HG02678 (cell line): ENCODE data around the gene CDON.

ENCODE experiments used
- ATAC-seq: cut with Tn5 transposase; IDR thresholded peaks from one replicate; pipeline ENCODE4 v1.9.1; 2021; ENCODE audit warnings: mild to moderate bottlenecking, moderate library complexity; ENCODE audit not compliant: unreplicated experiment

The CDON gene

DNA sequence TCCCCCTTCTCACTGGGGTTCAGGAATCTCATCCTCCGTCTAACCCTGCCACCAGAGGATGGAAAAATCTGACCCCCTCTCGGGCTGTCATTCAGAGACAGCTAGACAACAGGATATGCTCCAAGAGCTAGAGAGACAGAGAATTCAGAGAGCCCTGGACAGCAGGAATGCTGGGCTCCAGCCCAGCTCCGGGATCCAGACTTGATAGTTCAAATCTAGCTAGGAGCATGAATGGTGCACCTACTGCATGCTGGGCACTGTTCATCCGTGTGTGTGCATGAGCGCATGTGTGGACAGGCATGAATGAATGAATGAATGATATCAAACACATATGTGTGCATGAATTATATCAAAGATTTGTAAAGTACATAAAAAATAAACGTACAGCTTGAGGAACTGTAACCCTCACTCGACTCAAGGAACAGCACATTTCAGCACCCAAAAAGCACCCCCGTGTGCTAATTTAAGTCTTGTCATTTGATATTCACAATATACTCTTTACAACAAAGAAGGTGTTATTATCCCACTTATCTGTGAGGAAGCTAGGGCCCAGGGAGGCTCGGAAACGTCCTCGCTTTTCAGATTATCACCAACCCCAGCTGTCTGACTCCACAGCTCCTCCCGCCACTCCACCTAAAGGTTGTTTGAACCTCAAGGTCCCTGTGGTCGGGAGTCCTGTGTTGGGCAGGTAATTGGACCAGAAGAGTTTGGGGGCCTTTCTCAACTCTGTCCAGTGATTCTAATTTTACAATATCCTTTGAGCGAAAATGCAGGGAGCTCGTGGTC is 117.5 kb downstream of the CDON start:
- no peak for ATAC-seq

DNA sequence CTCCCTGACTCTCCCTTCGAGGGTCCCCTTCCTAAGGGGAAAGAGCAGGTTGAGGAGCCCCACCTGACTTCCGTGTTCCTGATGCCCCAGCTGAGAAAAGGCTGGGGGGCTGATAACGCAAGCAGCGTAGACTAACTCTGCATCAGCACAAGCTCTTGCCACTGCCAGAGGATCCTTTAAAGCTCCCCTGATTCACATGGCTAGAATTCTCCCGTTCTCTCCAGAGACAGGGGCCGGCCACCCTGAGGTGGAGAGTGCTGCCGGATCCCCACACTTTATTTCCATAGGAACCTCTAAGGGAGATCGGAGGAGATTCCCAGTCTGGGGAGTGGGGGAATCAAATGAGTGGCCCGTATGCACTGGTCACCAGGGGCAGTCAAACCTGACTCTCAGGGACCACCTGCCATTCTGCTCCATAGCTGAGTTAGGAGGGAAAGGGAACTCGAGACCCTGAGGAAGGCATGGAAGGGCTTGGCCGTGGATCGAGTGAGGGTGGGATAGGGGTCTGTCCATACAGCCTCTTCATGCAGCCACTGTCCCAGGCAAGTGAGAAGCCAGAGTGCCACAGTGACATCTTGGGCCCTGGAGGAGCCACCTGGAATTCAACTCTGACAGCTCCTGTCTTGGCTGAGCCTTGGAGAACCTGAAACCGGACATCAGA is 118.2 kb downstream of the CDON start:
- no peak for ATAC-seq

GRCh38 chr11:125943661-125944349 is 118.9 kb downstream of the CDON start:
- no peak for ATAC-seq

DNA sequence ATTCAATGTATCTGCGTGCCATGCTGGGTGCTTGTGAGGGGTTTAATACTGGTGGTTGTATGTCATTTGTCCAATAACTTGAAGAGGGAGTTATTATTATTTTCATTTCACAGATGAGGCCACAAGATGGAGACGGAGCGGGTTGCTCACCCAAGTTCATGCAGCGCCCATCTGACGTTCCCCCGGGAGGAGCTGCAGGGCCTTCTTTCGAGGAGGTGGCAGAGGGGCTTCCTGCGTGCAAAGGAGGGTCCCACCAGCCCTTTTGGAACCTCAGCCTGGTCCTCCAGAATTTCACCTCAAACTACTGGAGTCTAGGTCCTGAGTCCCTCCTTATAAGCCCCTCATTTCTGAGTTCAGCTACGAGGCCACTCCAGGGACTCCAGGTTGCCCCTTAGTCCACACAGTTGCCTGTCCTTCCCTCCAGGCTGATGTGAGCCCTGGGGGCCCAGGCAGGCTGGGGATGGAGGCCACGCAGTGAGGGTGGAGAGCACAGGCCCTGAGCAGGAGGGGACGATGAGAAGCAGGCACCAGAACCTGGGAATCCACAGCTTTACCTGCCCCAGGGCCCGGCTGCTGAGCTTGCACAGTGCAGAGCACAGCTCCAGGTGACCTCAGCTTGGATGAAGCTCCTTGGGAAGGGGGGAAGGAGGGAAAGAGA is 119.8 kb downstream of the CDON start:
- no peak for ATAC-seq

GRCh38 chr11:125941619-125942611 is 120.8 kb downstream of the CDON start:
- ATAC-seq: no peak

- ATAC-seq: no peak
Observed at GRCh38 chr11:125941267-125941618, 121.4 kb downstream of the CDON start.

DNA sequence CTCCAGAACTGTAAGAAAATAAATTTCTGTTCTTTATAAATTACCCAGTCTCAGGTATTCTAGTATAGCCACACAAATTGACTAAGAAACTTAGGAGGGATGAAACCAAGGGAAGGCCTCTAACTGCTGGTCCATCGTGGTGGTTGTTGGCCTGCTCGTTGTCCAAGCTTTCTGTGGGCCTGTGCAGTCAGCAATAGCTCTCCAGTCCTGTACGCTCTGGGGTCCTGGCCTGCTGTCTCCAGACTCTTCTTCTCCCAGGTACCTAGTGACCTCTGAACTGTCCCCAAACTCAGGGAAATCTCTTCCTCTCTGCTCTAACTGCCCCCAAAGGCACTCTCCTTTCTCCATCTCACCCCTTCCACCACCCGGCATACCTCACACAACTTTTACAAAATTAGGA is 122.5 kb downstream of the CDON start:
- ATAC-seq: no peak

DNA sequence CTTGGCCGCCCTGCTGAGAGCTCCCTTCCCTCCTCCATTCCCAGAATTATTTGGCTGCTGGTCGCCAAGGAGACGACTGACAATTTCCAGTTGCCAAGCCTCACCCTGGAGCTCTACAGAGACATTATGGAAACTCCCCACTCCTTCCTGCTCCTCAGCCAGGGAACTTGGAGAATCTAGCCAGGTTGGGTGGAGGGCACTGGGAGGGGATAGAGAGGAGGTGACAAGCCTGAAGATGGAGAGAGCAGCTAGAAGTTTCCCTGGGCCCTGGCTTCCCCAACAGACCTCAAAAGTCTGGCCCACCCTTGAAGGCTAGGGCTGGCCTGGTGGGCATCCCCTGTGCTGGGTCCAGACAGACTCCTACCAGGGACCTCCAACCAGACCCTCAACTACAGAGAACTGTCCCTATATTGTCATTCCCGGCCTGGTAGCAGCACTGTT is 123.6 kb downstream of the CDON start:
- ATAC-seq: no peak

DNA sequence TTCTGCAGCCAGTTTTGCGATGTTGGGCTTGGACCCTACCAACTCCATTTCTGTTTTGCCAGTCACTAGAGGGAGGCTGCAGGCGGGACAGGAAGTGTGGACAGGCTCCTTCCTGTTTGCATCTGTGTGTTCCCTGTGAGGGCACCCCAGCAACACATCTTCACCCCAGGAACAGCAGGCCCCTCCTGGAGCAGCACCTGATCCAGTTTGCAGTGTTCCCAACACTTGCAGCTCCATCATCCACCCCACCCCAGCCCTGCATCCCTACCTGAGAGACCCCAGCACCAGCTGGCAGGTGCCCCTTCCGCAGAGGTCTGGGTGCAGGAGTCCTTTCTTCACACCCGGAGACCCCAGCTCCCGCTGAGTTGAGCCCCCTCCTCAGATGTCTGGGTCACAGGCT is 124.2 kb downstream of the CDON start:
- ATAC-seq: no peak

GRCh38 chr11:125935618-125936199 is 127.0 kb downstream of the CDON start:
- ATAC-seq: no peak

GRCh38 chr11:125935056-125935455 is 127.6 kb downstream of the CDON start:
- no peak for ATAC-seq

DNA sequence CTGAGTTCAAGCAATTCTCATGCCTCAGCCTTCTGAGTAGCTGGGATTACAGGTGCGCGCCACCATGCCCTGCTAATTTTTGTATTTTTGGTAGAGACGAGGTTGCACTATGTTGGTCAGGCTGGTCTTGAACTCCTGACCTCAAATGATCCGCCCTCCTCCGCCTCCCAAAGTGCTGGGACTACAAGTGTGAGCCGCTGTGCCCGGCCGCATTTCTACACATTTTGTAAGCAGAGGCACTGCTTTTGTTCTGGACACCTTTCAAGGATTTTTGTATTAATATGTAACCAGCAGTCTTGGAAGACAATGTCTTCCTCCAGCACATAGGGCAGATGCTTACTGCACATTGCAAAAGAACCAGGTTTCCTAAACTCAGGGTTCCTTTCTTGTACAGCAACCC is 128.2 kb downstream of the CDON start:
- no peak for ATAC-seq

- ATAC-seq: no peak
Observed at GRCh38 chr11:125933030-125933813, 129.4 kb downstream of the CDON start.

GRCh38 chr11:125932301-125932700 is 130.4 kb downstream of the CDON start:
- no peak for ATAC-seq

DNA sequence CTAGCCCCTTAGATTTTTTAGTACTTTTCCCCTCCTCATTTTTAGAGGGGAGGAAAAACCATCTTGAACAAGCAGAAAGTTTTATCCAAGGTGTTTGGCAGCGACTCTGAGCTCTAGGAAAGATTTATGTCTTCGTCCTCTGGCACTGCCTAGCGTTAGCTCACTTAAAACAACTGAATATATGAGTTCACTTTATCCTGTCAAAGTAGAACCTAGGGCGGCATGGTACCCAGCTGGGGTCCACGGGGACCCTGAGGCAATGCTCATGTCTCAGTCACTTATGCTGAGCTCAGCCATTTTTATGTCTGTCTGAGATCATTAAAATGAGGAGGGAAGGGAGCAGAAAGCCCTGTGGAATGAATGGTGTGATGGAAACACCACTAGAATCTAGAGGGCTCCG is 131.0 kb downstream of the CDON start:
- no peak for ATAC-seq

DNA sequence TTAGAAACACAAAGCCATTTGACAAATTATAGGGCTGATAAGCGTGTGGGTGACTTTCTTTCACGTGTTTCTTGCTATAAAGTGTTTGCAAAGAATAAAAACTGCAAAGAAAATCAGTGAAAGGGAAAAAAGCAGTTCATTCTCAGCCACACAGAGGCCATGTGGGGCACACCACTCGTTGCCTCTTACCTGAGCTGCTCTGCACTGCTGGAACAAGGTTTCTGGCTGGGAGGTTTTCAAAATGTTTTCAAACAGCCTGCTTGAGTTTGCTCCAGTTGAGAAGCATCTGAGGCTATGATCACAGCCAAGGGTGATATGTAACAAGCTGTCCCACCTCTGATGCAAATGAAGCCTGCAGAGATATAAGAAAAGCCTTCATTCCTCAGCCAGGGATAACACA is 131.6 kb downstream of the CDON start:
- ATAC-seq: no peak

DNA sequence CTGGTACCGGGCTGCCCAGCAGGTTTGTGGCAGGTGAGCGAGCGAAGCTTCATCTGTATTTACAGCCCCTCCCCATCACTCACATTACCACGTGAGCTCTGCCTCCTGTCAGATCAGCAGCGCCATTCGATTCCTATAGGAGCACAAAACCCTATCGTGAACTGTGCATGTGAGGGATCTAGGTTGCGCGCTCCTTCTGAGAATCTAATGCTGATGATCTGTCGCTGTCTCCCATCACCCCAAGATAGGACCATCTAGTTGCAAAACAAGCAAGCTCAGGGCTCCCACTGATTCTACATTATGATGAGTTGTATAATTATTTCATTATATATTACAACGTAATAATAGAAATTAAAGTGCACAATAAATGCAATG is 132.6 kb downstream of the CDON start:
- ATAC-seq: no peak

- no peak for ATAC-seq
Observed at GRCh38 chr11:125929445-125930075, 133.1 kb downstream of the CDON start.

- no peak for ATAC-seq
Observed at GRCh38 chr11:125926682-125927081, 136.0 kb downstream of the CDON start.
